OCI-M2 (cell line): ENCODE data around the gene CEBPZOS.

Source experiments
- DNase-seq: peaks from one replicate; lab custom pipeline; 2025; ENCODE audit not compliant: unreplicated experiment; lab: John Stamatoyannopoulos, UW

The CEBPZOS gene

GRCh38 chr2:37231241-37232130 lies 35.2 kb downstream of the CEBPZOS start, which contains the start of the genes CEBPZ and NDUFAF7:
Gene CEBPZ, minus strand, starts transcription at chr2:37231596. Its CDS starts 29 bp downstream, at chr2:37231567.
Gene NDUFAF7, plus strand, starts transcription at chr2:37231658. Its CDS starts 48 bp downstream, at chr2:37231706.
- no peak for DNase-seq

- no peak for DNase-seq
Observed at GRCh38 chr2:37232131-37232933, 36.0 kb downstream of the CEBPZOS start.

GRCh38 chr2:37243435-37243834 lies 47.1 kb downstream of the CEBPZOS start:
- DNase-seq, result no peak

GRCh38 chr2:37244017-37244416 lies 47.7 kb downstream of the CEBPZOS start:
- DNase-seq, result no peak

- no peak for DNase-seq
Observed at GRCh38 chr2:37244755-37245154, 48.5 kb downstream of the CEBPZOS start.

GRCh38 chr2:37246205-37246604 lies 49.9 kb downstream of the CEBPZOS start:
- no peak for DNase-seq

GRCh38 chr2:37250869-37251740 lies 54.8 kb downstream of the CEBPZOS start:
- no peak for DNase-seq
